KMS-11 (cell line): ENCODE results near the gene DLG1.

Experiments used
- H2AFZ ChIP-seq: fragments of 200-600 bp; sonication (generic); 2 replicates; pipeline ENCODE4 v1.6.1; 2016; ENCODE audit warnings: antibody characterized with exemption, mixed run types, low read depth
- H3K27ac ChIP-seq: fragments of 200-600 bp; sonication (generic); 2 replicates; pipeline ENCODE4 v1.6.1; 2016; ENCODE audit warnings: mild to moderate bottlenecking, mixed run types
- H3K27me3 ChIP-seq: fragments of 200-600 bp; sonication (generic); 2 replicates; pipeline ENCODE4 v1.6.1; 2017; ENCODE audit warnings: mild to moderate bottlenecking, low read depth, mixed run types, moderate library complexity; ENCODE audit not compliant: insufficient read depth
- H3K36me3 ChIP-seq: fragments of 200-600 bp; sonication (generic); 2 replicates; pipeline ENCODE4 v1.6.1; 2017; ENCODE audit warnings: mild to moderate bottlenecking, mixed run types; ENCODE audit not compliant: insufficient read depth
- H3K4me1 ChIP-seq: fragments of 200-600 bp; sonication (generic); 2 replicates; pipeline ENCODE4 v1.6.1; 2016; ENCODE audit warnings: mild to moderate bottlenecking, low read depth, mixed run types; ENCODE audit not compliant: poor library complexity, severe bottlenecking
- H3K4me2 ChIP-seq: fragments of 200-600 bp; sonication (generic); 2 replicates; pipeline ENCODE4 v1.7.0; 2016; ENCODE audit warnings: mild to moderate bottlenecking, mixed run types
- H3K4me3 ChIP-seq: fragments of 200-600 bp; sonication (generic); IDR thresholded peaks from 2 replicates; pipeline ENCODE4 v1.6.1; 2017; ENCODE audit warnings: low read depth, low read length, mixed read lengths; ENCODE audit not compliant: insufficient read depth
- H3K79me2 ChIP-seq: fragments of 200-600 bp; sonication (generic); 2 replicates; pipeline ENCODE4 v1.6.1; 2016; ENCODE audit warnings: low read depth, mixed run types; ENCODE audit not compliant: insufficient read depth
- H3K9ac ChIP-seq: fragments of 200-600 bp; sonication (generic); 2 replicates; pipeline ENCODE4 v1.6.1; 2016; ENCODE audit warnings: mild to moderate bottlenecking, mixed run types
- H4K20me1 ChIP-seq: fragments of 200-600 bp; sonication (generic); 2 replicates; pipeline ENCODE4 v1.6.1; 2016; ENCODE audit warnings: mild to moderate bottlenecking, mixed run types; ENCODE audit not compliant: insufficient read depth
- CTCF ChIP-seq: fragments of 200-600 bp; sonication (generic); conservative IDR thresholded peaks from 2 replicates; pipeline ENCODE4 v1.6.1; 2017; ENCODE audit warnings: low read depth, mild to moderate bottlenecking, antibody characterized with exemption, low read length, moderate library complexity, mixed read lengths

The DLG1 gene

GRCh38 chr3:197289726-197290125 is 8.7 kb downstream of the DLG1 start:
- Histone ChIP-seq H3K36me3 (no peaks in the 10 kb centered on the region; the same call in 1 of the 2 replicates), H3K79me2 (peaks cover 10% of the 10 kb centered on the region; the same call in 1 of the 2 replicates), H3K4me1 (peaks cover 20% of the 10 kb centered on the region), H3K27ac (no peak overlapping the region), H4K20me1 (peaks cover 4% of the 10 kb centered on the region; the same call in 1 of the 2 replicates), H2AFZ (no peak overlapping the region), H3K4me3 (no peak overlapping the region), H3K4me2 (no peak overlapping the region), H3K27me3 (no peaks in the 10 kb centered on the region), H3K9ac (no peak overlapping the region)
- TF ChIP-seq CTCF: no peak

- Histone ChIP-seq H3K27me3 (no peaks in the 10 kb centered on the region), H2AFZ (no peak overlapping the region), H3K79me2 (0 out of 2 replicates have a peak, but pooled peaks cover 8% of the 10 kb centered on the region), H3K36me3 (no peaks in the 10 kb centered on the region), H3K4me1 (no peaks in the 10 kb centered on the region), H4K20me1 (no peaks in the 10 kb centered on the region), H3K4me3 (no peak overlapping the region), H3K9ac (no peak overlapping the region), H3K27ac (no peak overlapping the region), H3K4me2 (no peak overlapping the region)
- TF ChIP-seq CTCF: no peak
These were observed 11.7 kb downstream of the DLG1 start for GRCh38 chr3:197286678-197287077.

- no peak overlapping the region for H3K4me2 ChIP-seq
- H3K27ac ChIP-seq: no peak overlapping the region
- TF ChIP-seq CTCF: no peak
- 0 out of 2 replicates have a peak, but pooled peaks cover 8% of the 10 kb centered on the region for H3K79me2 ChIP-seq
- no peak overlapping the region for H3K9ac ChIP-seq
- H3K4me3 ChIP-seq: no peak overlapping the region
- no peaks in the 10 kb centered on the region for H4K20me1 ChIP-seq
- no peaks in the 10 kb centered on the region for H3K36me3 ChIP-seq
- no peaks in the 10 kb centered on the region for H3K4me1 ChIP-seq
- H2AFZ ChIP-seq: no peak overlapping the region
- no peaks in the 10 kb centered on the region for H3K27me3 ChIP-seq
These were observed 12.9 kb downstream of the DLG1 start for GRCh38 chr3:197285557-197285956.

- H3K4me2 ChIP-seq: no peak overlapping the region
- H3K4me1 ChIP-seq: no peaks in the 10 kb centered on the region
- no peak overlapping the region for H2AFZ ChIP-seq
- H3K36me3 ChIP-seq: no peaks in the 10 kb centered on the region
- no peaks in the 10 kb centered on the region for H3K27me3 ChIP-seq
- 0 out of 2 replicates have a peak, but pooled peaks cover 8% of the 10 kb centered on the region for H3K79me2 ChIP-seq
- no peak overlapping the region for H3K9ac ChIP-seq
- no peaks in the 10 kb centered on the region for H4K20me1 ChIP-seq
- H3K27ac ChIP-seq: no peak overlapping the region
- H3K4me3 ChIP-seq: no peak overlapping the region
- TF ChIP-seq CTCF: no peak
These were observed 15.4 kb downstream of the DLG1 start for GRCh38 chr3:197283045-197283444.
